Forelimb muscle (tissue), 1 donor: Measurements from ENCODE around the gene FANCL. TPM values are rescaled to one million over a fixed set of nuclear protein-coding genes. Genes with fewer than 3 reads are reported as not detected.
"Not testable (repeated sequence)": the region's sequence is repeated elsewhere in the genome, so short reads cannot be mapped to it uniquely, and the experiment has no call there.

Experiments
- DNase-seq: peaks from one replicate; pipeline ENCODE4 v3.0.0-alpha.2; 2013; ENCODE audit warnings: low read depth
- polyA plus RNA-seq: library from polyadenylated mRNA; unstranded; fragments of 120-200 nt; gene quantifications from one replicate; pipeline ENCODE4 v1.2.1, GENCODE V29; 2013; ENCODE audit not compliant: insufficient read length

FANCL gene
- polyA plus RNA-seq, 1 donor: 23.8 TPM

DNA sequence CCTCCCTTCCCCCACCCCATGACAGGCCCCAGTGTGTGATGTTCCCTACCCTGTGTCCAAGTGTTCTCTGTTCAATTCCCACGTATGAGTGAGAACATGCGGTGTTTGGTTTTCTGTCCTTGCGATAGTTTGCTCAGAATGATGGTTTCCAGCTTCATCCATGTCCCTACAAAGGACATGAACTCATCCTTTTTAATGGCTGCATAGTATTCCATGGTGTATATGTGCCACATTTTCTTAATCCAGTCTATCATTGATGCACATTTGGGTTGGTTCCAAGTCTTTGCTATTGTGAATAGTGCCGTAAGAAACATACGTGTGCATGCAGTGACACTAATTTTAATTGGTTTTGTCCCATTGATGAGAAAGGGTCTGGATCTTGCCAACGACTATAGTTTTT, 95.4 kb downstream of the FANCL start:
- DNase-seq: not testable (repeated sequence)

DNA sequence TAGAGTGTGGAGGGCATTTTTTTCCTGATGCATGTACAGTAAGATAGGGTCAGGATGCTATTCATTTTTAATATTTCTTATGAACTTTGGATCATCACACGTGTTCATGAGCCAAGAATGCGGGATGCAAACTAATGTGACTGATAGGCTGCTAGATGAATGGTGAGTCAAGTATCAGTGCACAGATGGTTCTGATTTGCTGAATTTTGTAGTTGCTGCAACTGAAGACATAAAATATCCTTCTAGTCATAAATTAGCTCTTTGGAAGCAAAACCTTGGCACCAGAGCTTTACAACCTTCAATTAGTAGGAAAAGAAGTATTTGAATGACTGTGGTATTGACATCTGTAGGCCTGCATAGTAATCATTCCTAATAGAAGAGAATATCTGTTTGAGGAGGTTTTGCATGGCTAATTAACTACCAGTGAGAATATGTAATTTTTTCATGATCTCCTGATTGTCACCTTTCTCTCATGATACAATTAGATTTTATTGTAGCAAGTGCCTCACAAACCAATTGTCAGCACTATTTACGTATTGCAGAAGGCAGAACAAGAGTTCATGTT, 100.5 kb downstream of the FANCL start:
- no peak for DNase-seq

DNA sequence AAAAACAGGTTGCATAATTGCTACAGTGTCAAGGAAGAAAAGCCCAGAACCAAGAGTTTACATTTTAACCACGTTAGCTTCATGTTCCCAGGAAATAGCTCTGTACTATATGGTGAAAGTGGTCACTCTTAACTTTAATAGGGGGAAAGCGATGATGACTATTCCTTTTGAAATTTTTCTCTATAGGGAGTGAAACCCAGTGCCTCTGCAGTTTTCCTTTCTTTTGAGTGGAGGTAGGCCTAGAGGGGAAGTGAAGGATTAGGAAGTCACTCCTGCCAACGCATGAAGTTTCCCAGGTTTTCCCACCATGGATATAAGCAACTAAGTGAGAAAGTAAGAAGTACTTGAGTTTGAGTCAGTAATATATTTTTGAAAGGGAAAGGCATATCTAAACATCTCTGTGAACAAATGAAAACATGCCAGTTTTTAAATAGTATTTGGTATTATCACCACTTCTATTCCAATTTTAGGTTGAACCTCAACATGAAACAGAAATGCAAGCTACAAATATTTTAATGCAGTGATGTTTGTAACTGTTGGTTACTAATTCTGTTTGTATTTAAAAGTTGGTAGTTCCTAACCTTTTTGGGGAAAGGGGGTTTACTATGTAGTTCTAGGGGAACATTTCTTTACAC, 102.6 kb downstream of the FANCL start:
- no peak for DNase-seq

DNA sequence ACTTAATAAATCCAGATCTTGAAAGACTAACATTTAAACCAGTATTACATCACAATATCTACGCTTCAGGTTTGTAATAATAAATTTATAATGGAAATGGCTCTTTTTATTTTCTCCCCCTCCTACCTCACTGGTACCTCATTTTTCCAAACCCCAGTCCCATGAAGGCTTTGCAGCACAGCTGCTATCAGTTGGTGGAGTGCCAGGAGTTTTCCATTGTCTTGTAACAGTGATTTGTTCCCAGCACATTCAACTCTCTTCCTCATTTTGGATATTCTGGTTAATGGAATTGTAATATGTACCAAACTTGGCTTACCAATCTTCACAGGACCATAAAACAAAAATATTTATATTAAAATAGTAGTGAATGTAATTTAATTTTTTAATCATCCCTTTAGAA, 103.3 kb downstream of the FANCL start:
- DNase-seq: no peak

DNA sequence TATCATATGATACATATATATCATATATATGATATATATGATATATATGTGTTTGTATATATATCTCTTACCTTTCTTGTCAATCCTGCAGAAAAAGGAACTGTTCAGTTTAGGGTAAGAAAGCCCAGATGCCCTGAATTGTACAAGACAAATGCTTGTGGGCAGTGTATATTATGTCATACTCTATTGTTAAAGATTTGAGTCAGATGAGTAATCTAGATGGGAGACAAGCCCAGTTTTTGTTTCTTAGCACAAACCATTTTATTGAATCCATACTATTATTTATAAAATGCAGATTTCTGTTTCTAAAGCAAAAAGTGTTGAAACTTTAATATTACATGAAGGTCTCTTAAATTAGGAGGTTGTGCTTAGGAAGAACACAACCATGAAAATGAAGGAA, 103.9 kb downstream of the FANCL start:
- no peak for DNase-seq

DNA sequence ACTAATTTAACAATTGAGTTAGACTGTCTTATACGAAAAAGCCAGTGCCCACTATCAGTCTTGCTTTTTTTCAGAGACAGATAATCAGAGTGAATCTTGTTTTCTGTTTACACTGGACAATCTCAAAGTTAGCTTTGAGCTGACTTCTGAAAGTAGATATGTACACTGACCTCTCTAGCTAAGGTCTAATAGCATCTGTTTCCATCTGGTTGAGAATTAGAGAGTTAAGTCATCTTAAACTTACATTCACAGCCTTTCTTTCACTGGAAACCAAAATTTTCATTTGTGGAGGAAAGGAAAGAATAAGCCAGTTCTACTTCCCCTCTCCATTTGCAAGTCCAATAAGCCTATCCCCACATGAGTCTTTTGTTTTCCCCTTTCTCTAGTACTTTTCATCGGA, 105.3 kb downstream of the FANCL start:
- DNase-seq: no peak

DNA sequence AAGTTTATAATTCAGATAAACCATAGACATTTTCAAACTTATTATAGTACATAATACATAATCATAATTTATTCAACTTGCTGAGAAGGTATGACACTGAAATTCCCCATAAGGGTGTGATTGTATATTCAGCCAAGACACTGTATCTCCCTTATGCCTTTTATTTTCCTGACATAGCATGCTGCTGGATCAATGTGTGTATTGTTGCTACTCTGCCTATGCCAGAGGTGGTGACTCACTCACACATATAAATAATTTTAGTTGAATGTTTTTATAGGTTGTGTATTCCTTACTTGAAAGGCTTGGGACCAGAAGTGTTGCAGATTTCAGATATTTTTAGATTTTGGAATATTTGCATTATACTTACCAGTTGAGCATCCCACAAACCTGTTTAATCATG, 107.7 kb downstream of the FANCL start:
- no peak for DNase-seq

DNA sequence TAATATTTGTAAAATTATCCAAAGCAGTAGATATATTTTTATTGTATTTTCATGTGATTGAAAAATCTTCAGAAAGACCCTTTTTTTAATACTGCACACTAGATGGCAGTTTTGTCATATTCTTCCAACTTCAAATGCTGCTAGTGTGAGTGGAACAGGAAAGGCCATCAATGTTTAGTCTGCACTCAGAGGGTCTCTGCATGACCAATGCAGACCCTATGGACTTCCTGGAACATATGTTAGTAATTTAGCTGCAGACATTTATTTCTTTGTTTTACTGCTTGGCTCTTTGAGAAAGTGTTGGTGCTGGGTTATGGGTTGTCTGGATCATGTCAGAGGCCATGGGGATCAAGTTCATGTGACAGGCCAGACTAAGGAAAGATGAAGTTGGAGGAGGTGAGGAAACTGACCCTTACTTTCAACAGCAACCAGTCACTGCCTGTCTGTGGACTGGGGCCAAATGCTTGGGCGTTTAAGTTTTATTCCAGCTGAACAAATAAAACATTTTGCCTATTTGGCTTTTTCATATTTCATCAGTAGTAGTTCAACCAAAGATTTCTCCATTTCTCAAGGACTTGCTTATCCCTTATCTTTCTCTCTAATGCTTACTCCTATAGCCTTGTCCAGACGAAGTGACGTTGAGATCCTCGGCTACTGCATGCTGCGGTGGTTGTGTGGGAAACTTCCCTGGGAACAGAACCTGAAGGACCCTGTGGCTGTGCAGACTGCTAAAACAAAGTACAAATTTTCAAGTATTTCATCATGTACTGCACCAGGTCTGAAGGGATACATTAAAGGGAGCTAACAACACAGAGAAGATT, 109.7 kb downstream of the FANCL start:
- no peak for DNase-seq

DNA sequence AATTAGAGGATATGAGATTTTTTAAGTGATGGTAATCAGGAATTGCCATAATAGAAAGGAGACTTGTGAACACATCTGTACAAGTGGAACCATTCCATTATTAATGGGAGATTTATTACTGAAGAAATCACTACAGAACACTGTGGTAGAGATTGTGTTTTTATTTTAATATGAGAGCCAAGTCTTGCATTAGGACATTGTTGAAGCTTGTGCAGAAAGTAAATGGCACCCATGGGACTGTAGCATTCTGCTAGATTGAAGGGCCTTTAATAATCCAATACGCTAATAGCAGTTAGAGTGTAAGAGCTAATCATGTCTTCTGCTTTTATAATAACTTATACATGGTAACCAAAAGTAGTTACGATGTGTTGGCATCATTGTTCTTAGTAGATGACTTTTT, 110.9 kb downstream of the FANCL start:
- no peak for DNase-seq

DNA sequence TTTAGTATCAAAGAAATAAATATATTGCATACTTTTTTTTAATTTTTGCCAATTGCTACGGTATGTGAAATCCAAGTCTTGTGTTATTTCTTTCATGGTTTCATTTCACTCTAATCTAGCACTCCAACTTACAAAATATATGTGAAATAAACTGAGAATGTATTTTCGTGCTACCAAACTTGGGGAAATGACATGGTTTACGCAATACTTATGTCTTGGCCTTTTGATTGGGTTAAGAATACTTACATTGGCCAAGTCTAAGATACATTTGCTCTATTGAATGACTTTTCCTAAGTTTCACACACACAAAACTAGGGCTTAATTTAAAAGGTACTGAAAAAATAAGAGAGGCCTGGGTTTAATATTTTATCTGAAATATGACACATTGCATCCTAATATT, 114.0 kb downstream of the FANCL start:
- DNase-seq: no peak

DNA sequence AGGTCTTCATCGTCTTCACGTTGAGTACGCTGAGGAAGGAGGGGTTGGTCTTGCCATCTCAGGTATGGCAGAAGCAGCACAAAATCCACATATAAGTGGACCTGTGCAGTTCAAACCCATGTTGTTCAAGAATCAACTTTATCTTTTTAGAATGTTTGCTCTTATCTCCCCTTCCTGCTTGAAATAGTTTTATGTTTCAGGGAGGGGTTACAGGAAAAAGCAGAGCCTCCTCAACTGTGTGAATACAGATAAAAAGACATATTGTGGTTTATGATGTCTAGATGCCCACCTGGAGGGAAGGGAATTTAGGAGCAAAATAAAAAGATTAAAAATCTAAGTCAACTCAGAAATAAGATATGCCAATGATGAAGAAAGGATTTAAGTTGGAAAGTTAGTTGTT, 118.6 kb downstream of the FANCL start:
- no peak for DNase-seq

DNA sequence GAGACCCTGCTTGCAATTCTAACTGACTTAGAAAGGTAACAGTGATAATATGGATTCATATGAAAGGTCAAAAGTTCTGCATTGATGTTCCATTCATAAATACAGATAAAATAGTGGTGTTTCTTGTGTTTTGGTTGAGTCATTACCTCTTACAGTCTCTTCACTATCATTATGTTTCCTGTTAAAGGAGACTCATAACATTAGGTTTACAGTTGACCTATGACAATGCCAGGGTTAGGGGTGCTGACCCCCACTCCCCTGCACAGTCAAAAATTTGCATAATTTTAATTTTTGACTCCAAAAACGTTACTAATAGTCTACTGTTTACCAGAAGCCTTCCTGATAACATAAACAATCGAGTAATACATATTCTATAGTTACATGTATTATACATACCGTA, 119.1 kb downstream of the FANCL start:
- no peak for DNase-seq

DNA sequence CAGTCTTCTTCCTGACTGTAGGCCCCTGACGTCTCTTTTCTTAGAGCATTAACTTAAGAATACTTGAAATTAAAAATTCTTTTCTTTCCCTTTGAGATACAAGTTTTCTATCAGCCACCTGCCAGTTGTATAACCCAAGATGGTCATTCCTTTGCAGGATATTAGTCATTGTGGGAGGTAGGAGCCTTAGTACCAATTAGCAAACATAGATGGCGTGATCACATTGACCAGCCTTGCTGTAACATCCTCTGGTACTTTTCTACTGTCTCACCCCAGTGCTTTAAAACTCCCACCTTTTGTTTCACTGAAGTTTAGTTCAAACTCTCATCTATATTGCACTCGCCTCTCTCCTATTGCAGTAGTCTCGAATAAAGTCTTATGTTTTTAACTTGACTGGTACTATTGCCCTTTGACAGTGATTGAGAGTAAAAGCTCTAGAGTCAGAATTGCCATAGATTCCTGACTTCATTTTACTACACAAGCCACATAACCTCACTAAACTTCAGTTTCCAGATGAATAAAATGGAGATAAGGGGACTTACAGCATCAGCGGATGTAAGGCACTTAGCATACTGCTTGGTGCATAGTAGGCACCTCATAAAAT, 120.4 kb downstream of the FANCL start:
- DNase-seq: no peak

DNA sequence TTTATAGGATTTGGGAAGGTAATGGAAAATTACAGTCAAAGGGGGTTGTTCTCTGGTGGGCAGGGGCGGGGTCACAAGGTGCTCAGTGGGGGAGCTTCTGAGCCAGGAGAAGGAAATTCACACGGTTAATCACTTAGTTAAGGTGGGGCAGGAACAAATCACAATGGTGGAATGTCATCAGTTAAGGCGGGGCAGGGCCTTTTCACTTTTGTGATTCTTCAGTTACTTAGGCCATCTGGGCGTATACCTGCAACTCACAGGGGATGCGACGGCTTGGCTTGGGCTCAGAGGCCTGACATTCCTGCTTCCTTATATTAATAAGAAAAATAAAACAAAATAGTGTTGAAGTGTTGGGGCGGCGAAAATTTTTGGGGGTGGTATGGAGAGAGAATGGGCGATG, 127.6 kb downstream of the FANCL start:
- not testable (repeated sequence) for DNase-seq

DNA sequence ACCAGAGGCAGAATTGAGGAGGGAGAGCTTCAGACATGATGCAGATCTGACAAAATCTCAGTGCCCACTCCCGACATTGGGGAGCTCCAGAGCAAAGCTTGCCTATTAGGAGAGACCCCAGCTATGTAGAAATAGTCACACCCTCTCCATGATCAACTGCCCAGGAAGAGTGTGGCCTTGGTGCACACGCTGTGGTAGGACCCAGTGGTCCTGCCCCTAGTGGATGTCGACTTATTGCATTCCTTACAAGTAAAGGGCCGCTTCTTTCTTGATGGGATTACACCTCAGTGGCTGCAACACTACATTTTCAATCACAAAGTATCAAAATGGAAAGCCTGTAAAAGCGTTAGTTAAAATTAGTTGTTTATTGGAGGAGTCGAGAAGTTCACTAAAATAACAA, 130.4 kb downstream of the FANCL start:
- no peak for DNase-seq

DNA sequence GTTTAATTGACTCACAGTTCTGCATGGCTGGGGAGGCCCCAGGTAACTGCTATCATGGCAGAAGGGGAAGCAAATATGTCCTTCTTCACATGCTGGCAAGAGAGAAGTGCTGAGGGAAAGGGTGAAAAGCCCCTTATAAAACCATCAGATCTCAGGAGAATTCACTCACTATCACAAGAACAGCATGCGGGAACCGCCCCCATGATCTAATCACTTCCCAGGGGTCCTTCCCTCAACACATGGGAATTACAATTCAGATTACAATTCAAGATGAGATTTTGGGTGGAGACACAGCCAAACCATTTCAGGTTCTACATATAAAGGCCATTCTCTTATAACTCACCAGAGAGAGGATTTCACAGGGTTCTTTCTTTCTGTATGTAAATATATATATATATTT, 131.6 kb downstream of the FANCL start:
- DNase-seq: no peak

Other genes with a start within 250 kb of the FANCL start
- gene VRK2, start 194.5 kb downstream of the FANCL start, polyA plus RNA-seq: 13.1 TPM